Stomach (tissue), 9 donors: ENCODE results near the gene SETDB1. TPM values are rescaled to one million over a fixed set of nuclear protein-coding genes. Genes with fewer than 3 reads are reported as not detected.
A peak's percentile ranks its signal among the peaks of the same experiment; 100 is the strongest.

Experiments used
- DNase-seq, 2 donors: peaks; one replicate each; pipeline versions ENCODE4 v3.0.0 to v3.0.0-alpha.2; 2013 to 2019
- H3K27ac ChIP-seq, 5 donors: fragments of 200-600 bp in 4 of 5; sonication (generic) in 4 of 5; one replicate each; pipeline ENCODE4 v1.5.1; 2013 to 2019; ENCODE audit warnings: mild to moderate bottlenecking in 1 of 5, moderate library complexity in 1 of 5
- H3K27me3 ChIP-seq, 3 donors: fragments of 200-600 bp; sonication (generic); one replicate each; pipeline ENCODE4 v1.5.1; 2017 to 2019; ENCODE audit warnings: mixed run types in 1 of 3
- H3K36me3 ChIP-seq, 4 donors: fragments of 200-600 bp; sonication (generic); 1 replicate in 3 of 4; 2 replicates in 1 of 4; pipeline ENCODE4 v1.5.1; 2016 to 2019
- H3K4me1 ChIP-seq, 4 donors: fragments of 200-600 bp; sonication (generic); one replicate each; pipeline ENCODE4 v1.5.1; 2016 to 2019
- H3K4me3 ChIP-seq, 4 donors: fragments of 200-600 bp; sonication (generic) in 3 of 4; one replicate each; pipeline ENCODE4 v1.5.1; 2016 to 2019; ENCODE audit warnings: mild to moderate bottlenecking in 1 of 4
- H3K9me3 ChIP-seq, 4 donors: fragments of 200-600 bp; sonication (generic); one replicate each; pipeline ENCODE4 v1.5.1; 2016 to 2019
- CTCF ChIP-seq, 7 experiments: fragments of 450-650 bp in 4 of 7; fragments of 200-600 bp in 3 of 7; sonication (generic) in 3 of 7; IDR thresholded peaks; one replicate each; pipeline ENCODE4 v1.5.1; 2016 to 2019; ENCODE audit warnings: antibody characterized with exemption in 7 of 7, control low read depth in 2 of 7, mild to moderate bottlenecking in 1 of 7
- EP300 ChIP-seq: sonication (generic); formaldehyde crosslinking; IDR thresholded peaks from one replicate; pipeline ENCODE4 v1.6.1; 2017; ENCODE audit warnings: antibody characterized with exemption
- POLR2A ChIP-seq, 4 donors: fragments of 450-650 bp; IDR thresholded peaks; one replicate each; pipeline ENCODE4 v1.6.1; 2016; ENCODE audit warnings: antibody characterized with exemption in 4 of 4, control low read depth in 2 of 4, mild to moderate bottlenecking in 1 of 4, moderate library complexity in 1 of 4
- POLR2AphosphoS5 ChIP-seq, 3 donors: sonication (generic); formaldehyde crosslinking; IDR thresholded peaks; one replicate each; pipeline ENCODE4 v1.6.1; 2016; ENCODE audit warnings: antibody characterized with exemption in 3 of 3
- WGBS, 5 donors: extraction: QIAGEN DNeasy Blood & Tissue Kit in 3 of 5; methylation state at CpG; one replicate each; pipeline versions ENCODE4 v1.1.5 to v1.1.7; 2013 to 2018; 5-methylcytosine and 5-hydroxymethylcytosine counted together
- intact Hi-C: fragments of 100-400 bp; cut with DNase I; formaldehyde crosslinking; loops from one replicate; pipeline ENCODE4 v1.15.1; 2023; ENCODE audit warnings: low total_unique reads
- polyA plus RNA-seq, 3 donors: library from polyadenylated mRNA; stranded (reverse); fragments of 200-250 nt; gene quantifications; one replicate each; pipeline ENCODE4 v1.2.3, GENCODE V29; 2013
- total RNA-seq, 5 donors: library from RNA; depleted of rRNA; stranded (reverse); fragments of >200 nt; gene quantifications; one replicate each; pipeline versions ENCODE4 v1.1.0 to v1.2.3, GENCODE V29; 2014 to 2016
- donor health status: healthy with polysubstance abuse.
- donor health status: Bipolar disorder and iron deficiency.
- donor health status: healthy.

Gene SETDB1
- total and polyA plus RNA-seq, 8 donors = 13.8 to 77.3 (median 29.2) TPM

DNA sequence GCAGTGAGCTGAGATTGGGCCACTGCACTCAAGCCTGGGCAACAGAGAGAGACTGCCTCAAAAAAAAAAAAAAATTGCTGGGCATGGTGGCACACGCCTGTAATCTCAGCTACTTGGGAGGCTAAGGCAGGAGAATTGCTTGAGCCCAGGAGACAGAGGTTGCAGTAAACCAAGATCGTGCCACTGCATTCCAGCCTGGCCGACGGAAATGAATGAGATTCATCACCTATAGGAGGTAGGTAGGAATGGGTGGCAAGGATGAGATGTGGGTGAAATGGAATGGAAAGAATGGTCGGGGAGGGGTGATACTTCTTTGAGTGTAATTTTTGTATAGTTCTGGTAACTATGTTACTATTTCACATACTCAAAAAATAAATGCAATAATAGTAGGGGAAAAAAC is 23.8 kb upstream of the SETDB1 start:
- H3K4me1 ChIP-seq = no peaks in the 10 kb centered on the region
- WGBS, 5 donors = 92 to 96% (median 95%) methylated on average over 5 of the region's 5 CpGs
- no peaks in the 10 kb centered on the region for H3K9me3 ChIP-seq
- DNase-seq = no peak
- intact Hi-C loops = no loop called here
- no peak overlapping the region for H3K4me3 ChIP-seq
- H3K36me3 ChIP-seq = no peaks in the 10 kb centered on the region
- TF ChIP-seq EP300 = no peak
- no peak for TF ChIP-seq POLR2AphosphoS5 (IDR thresholded peaks at IDR 0.05)
- TF ChIP-seq POLR2A (IDR thresholded peaks at IDR 0.05) = no peak
- TF ChIP-seq CTCF (IDR thresholded peaks at IDR 0.05) = no peak
- H3K27me3 ChIP-seq = no peaks in the 10 kb centered on the region
- H3K27ac ChIP-seq = no peak overlapping the region

- TF ChIP-seq EP300 (no peak), POLR2AphosphoS5 (IDR thresholded peaks at IDR 0.05) (no peak), POLR2A (IDR thresholded peaks at IDR 0.05) (no peak), CTCF (IDR thresholded peaks at IDR 0.05) (no peak)
- no peak overlapping the region for H3K4me3 ChIP-seq
- intact Hi-C loops = no loop called here
- WGBS, 5 donors = 77 to 81% (median 79%) methylated on average over 1 of the region's 1 CpG
- H3K36me3 ChIP-seq = no peaks in the 10 kb centered on the region
- H3K27me3 ChIP-seq = no peaks in the 10 kb centered on the region
- no peak overlapping the region for H3K27ac ChIP-seq
- DNase-seq = no peak
- H3K9me3 ChIP-seq = no peaks in the 10 kb centered on the region
- no peaks in the 10 kb centered on the region for H3K4me1 ChIP-seq
Measured at GRCh38 chr1:150902751-150903150, 23.4 kb upstream of the SETDB1 start.

DNA sequence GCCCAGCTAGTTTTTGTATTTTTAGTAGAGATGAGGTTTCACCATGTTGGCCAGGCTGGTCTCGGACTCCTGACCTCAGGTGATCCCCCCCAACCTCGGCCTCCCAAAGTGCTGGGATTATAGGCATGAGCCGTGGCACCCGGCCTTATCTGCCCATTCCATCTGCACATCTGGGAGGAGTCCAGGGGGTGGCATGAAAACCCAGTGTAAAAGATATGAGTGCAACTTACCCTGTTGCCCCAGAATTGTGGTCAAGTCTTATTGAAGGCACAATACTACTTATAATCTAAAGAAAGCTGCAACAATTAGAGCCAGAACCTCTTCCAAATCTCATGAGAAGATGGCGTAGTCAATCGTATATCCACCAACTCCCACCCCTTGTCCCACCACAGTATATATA is 20.9 kb upstream of the SETDB1 start:
- 77 to 94% (median 92%) methylated on average over 6 of the region's 6 CpGs for WGBS, 5 donors

GRCh38 chr1:150906329-150906728 is 19.8 kb upstream of the SETDB1 start:
- H3K9me3 ChIP-seq = no peaks in the 10 kb centered on the region
- DNase-seq = peak in 1 of 2 donors; percentile 50
- intact Hi-C loops = no loop called here
- TF ChIP-seq EP300 = no peak
- TF ChIP-seq POLR2A (IDR thresholded peaks at IDR 0.05) = no peak
- no peak for TF ChIP-seq CTCF (IDR thresholded peaks at IDR 0.05)
- TF ChIP-seq POLR2AphosphoS5 (IDR thresholded peaks at IDR 0.05) = no peak
- no peaks in the 10 kb centered on the region for H3K4me1 ChIP-seq
- H3K4me3 ChIP-seq = no peak overlapping the region
- H3K36me3 ChIP-seq = no peaks in the 10 kb centered on the region
- no peak overlapping the region for H3K27ac ChIP-seq
- WGBS, 5 donors = 71 to 82% (median 75%) methylated on average over 1 of the region's 1 CpG
- H3K27me3 ChIP-seq = no peaks in the 10 kb centered on the region

More for the DNA sequence above, 20.9 kb upstream of the SETDB1 start:
- Histone ChIP-seq H3K9me3 (no peaks in the 10 kb centered on the region), H3K4me3 (no peak overlapping the region), H3K4me1 (no peaks in the 10 kb centered on the region), H3K36me3 (no peaks in the 10 kb centered on the region), H3K27me3 (no peaks in the 10 kb centered on the region), H3K27ac (no peak overlapping the region)
- DNase-seq = no peak
- TF ChIP-seq POLR2AphosphoS5 (IDR thresholded peaks at IDR 0.05) (no peak), POLR2A (IDR thresholded peaks at IDR 0.05) (no peak), EP300 (no peak), CTCF (IDR thresholded peaks at IDR 0.05) (no peak)
- intact Hi-C loops = no loop called here
